Kidney (tissue), 14 donors: ENCODE measurements around the gene THSD4. TPM values are rescaled to one million over a fixed set of nuclear protein-coding genes. Genes with fewer than 3 reads are reported as not detected.

Experiments
- DNase-seq, 5 donors: peaks; one replicate each; pipeline ENCODE4 v3.0.0-alpha.2; 2013 to 2020
- FAIRE-seq: peaks from 2 replicates; lab custom pipeline; 2012; peaks lifted over from hg19 to GRCh38; lab: Jason Lieb, UNC
- H3K27ac ChIP-seq, 2 donors: one replicate each; pipeline ENCODE4 v1.7.0; 2013; ENCODE audit warnings: low read depth in 2 of 2, low read length in 2 of 2, inconsistent platforms in 1 of 2
- H3K27me3 ChIP-seq: one replicate; pipeline ENCODE4 v1.7.1; 2013; ENCODE audit warnings: low read length, inconsistent platforms; ENCODE audit not compliant: control insufficient read depth, insufficient read depth
- H3K36me3 ChIP-seq, 3 donors: one replicate each; pipeline versions ENCODE4 v1.7.0 to v1.7.1; 2013; ENCODE audit warnings: low read length in 3 of 3, control low read depth in 1 of 3, inconsistent platforms in 1 of 3; ENCODE audit not compliant: insufficient read depth in 3 of 3, control insufficient read depth in 2 of 3
- H3K4me1 ChIP-seq, 3 donors: one replicate each; pipeline versions ENCODE4 v1.7.0 to v1.7.1; 2013; ENCODE audit warnings: low read length in 3 of 3, inconsistent platforms in 1 of 3, low read depth in 1 of 3; ENCODE audit not compliant: control insufficient read depth in 2 of 3, insufficient read depth in 2 of 3
- H3K4me3 ChIP-seq, 3 donors: one replicate each; pipeline versions ENCODE4 v1.7.0 to v1.8.1; 2013; ENCODE audit warnings: low read length in 3 of 3, control low read depth in 1 of 3, inconsistent platforms in 1 of 3
- H3K9ac ChIP-seq, 3 donors: one replicate each; pipeline versions ENCODE4 v1.7.0 to v1.7.1; 2013; ENCODE audit warnings: low read length in 3 of 3, control low read depth in 1 of 3, inconsistent platforms in 1 of 3
- H3K9me3 ChIP-seq, 3 donors: one replicate each; pipeline versions ENCODE4 v1.7.0 to v1.7.1; 2013; ENCODE audit warnings: low read length in 3 of 3, control low read depth in 1 of 3, inconsistent platforms in 1 of 3; ENCODE audit not compliant: control insufficient read depth in 2 of 3, insufficient read depth in 1 of 3
- CTCF ChIP-seq: IDR thresholded peaks from 3 replicates; pipeline ENCODE4 v1.5.1; 2012; ENCODE audit warnings: mild to moderate bottlenecking, moderate library complexity, borderline replicate concordance; ENCODE audit not compliant: insufficient read depth; ENCODE audit errors: extremely low read depth
- intact Hi-C: fragments of 100-400 bp; cut with DNase I; formaldehyde crosslinking; loops from one replicate; pipeline ENCODE4 v1.11.1; 2022
- polyA plus RNA-seq: library from polyadenylated mRNA; stranded (reverse); fragments of 350-450 nt; fragmentation: Illumina TruSeq; extraction: RNeasy Lipid Tissue Mini Kit (QIAGEN cat#74804); gene quantifications from one replicate; pipeline ENCODE4 v1.2.3, GENCODE V29; 2014; ENCODE audit warnings: low read depth, low replicate concordance; ENCODE audit not compliant: insufficient read depth
- total RNA-seq: library from RNA; stranded (reverse); fragmentation: NEBNext Ultra II Directional; extraction: Animal tissue kit (Norgen Biotek cat#: 25700); gene quantifications from one replicate; pipeline ENCODE4 v1.2.1, GENCODE V29; 2021
- donor health status: control.
- donor health status: control.
- donor health status: control.
- donor health status: control.
- donor health status: control.
- donor health status: DM: yes; HTN: yes; CAD: no.
- donor health status: Normal renal cell carcinoma (clear cell type).

The THSD4 gene
- total and polyA plus RNA-seq, 2 donors from 2014 or later: 9.4 to 36.3 TPM

DNA sequence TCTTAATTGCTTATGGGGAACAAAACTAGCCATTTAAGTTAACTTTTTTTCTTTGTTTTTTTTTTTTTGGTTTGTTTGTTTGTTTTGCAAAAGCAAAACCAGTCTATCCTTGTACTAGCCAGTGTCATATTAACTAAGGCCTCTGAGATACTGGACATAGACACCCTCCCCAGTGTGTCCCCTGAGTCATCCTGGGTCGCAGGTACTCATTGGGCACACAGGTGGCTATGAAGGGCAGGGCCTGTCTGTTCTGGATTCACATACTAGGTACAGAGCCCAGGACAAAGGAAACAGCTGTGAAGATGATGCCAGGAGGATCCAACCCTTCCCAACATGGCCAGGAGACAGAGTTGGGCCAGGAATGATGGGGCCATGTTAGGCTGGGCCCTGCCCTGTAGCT, 318.1 kb downstream of the THSD4 start:
- no peaks in the 10 kb centered on the region for H3K27me3 ChIP-seq
- H3K27ac ChIP-seq: no peak overlapping the region
- H3K9me3 ChIP-seq: peaks cover 0 to 3% (median 0%) of the 10 kb centered on the region in 3 donors
- DNase-seq (no peak), FAIRE-seq (no peak)
- no peaks in the 10 kb centered on the region for H3K36me3 ChIP-seq
- no peak for TF ChIP-seq CTCF
- no peak overlapping the region for H3K9ac ChIP-seq
- H3K4me1 ChIP-seq: no peaks in the 10 kb centered on the region
- intact Hi-C loops: loop anchor here (10.0 kb wide), 1 partner anchor 319 kb away; the partner anchor contains the start of gene THSD4
- H3K4me3 ChIP-seq: no peak overlapping the region

- H3K4me3 ChIP-seq: no peak overlapping the region
- DNase-seq (no peak), FAIRE-seq (no peak)
- H3K9ac ChIP-seq: no peak overlapping the region
- H3K9me3 ChIP-seq: peaks cover 0 to 3% (median 0%) of the 10 kb centered on the region in 3 donors
- no peaks in the 10 kb centered on the region for H3K4me1 ChIP-seq
- TF ChIP-seq CTCF: no peak
- no peaks in the 10 kb centered on the region for H3K27me3 ChIP-seq
- H3K27ac ChIP-seq: no peak overlapping the region
- intact Hi-C loops: loop anchor here (10.0 kb wide), 1 partner anchor 320 kb away; the partner anchor contains the start of gene THSD4
- H3K36me3 ChIP-seq: no peaks in the 10 kb centered on the region
Measured at GRCh38 chr15:71434774-71435173, 319.5 kb downstream of the THSD4 start.

DNA sequence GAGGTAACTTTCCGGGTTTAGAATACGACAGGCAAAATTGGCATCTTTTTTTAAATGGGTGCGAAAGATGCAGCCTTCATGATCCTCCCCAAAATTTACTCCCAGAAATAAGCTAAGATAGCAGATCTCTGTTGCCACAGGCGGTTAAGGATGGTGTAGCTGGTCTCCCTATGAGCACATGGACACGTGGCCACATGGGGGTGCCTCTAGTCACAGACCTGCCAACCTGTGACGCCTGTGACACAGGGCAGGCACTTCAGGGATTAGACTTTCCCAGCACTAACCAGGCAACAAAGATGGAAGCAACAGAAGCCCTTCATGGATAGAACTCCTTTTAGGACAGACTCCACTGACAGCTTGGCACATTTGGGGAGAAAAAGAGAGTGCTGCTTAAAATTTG, 320.3 kb downstream of the THSD4 start:
- no peak for TF ChIP-seq CTCF
- Histone ChIP-seq H3K9ac (no peak overlapping the region), H3K27ac (no peak overlapping the region), H3K27me3 (no peaks in the 10 kb centered on the region), H3K4me3 (no peak overlapping the region), H3K4me1 (peaks cover 0 to under 1% (median 0%) of the 10 kb centered on the region in 3 donors), H3K9me3 (peaks cover 0 to 3% (median 0%) of the 10 kb centered on the region in 3 donors), H3K36me3 (no peaks in the 10 kb centered on the region)
- intact Hi-C loops: loop anchor here (10.0 kb wide), 1 partner anchor 321 kb away; the partner anchor contains the start of gene THSD4
- no peak for FAIRE-seq
- no peak for DNase-seq

DNA sequence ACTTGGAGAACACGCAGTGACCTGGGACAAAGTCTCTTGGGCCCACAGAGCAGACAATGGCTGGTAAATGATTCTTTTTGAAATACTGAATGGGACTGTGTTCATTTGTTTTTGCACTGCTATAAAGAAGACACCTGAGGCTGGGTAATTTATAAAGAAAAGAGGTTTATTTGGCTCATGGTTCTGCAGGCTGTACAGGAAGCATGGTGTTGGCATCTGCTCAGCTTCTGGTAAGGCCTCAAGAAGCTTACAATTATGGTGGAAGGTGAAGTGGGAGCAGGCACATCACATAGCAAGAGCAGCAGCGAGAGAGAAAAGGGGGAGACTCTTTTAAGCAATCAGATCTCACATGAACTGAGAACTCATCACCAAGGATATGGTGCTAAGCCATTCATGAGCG, 321.6 kb downstream of the THSD4 start:
- H3K9ac ChIP-seq: no peak overlapping the region
- no peak overlapping the region for H3K27ac ChIP-seq
- intact Hi-C loops: loop anchor here (10.0 kb wide), 1 partner anchor 322 kb away; the partner anchor contains the start of gene THSD4
- no peaks in the 10 kb centered on the region for H3K36me3 ChIP-seq
- H3K4me3 ChIP-seq: no peak overlapping the region
- H3K9me3 ChIP-seq: peaks cover 0 to 3% (median 0%) of the 10 kb centered on the region in 3 donors
- FAIRE-seq (no peak), DNase-seq (no peak)
- H3K4me1 ChIP-seq: peaks cover 0 to 2% (median 0%) of the 10 kb centered on the region in 3 donors
- no peaks in the 10 kb centered on the region for H3K27me3 ChIP-seq
- TF ChIP-seq CTCF: no peak
